ENCODE data around the gene LAMA2.

The LAMA2 gene, protein sequence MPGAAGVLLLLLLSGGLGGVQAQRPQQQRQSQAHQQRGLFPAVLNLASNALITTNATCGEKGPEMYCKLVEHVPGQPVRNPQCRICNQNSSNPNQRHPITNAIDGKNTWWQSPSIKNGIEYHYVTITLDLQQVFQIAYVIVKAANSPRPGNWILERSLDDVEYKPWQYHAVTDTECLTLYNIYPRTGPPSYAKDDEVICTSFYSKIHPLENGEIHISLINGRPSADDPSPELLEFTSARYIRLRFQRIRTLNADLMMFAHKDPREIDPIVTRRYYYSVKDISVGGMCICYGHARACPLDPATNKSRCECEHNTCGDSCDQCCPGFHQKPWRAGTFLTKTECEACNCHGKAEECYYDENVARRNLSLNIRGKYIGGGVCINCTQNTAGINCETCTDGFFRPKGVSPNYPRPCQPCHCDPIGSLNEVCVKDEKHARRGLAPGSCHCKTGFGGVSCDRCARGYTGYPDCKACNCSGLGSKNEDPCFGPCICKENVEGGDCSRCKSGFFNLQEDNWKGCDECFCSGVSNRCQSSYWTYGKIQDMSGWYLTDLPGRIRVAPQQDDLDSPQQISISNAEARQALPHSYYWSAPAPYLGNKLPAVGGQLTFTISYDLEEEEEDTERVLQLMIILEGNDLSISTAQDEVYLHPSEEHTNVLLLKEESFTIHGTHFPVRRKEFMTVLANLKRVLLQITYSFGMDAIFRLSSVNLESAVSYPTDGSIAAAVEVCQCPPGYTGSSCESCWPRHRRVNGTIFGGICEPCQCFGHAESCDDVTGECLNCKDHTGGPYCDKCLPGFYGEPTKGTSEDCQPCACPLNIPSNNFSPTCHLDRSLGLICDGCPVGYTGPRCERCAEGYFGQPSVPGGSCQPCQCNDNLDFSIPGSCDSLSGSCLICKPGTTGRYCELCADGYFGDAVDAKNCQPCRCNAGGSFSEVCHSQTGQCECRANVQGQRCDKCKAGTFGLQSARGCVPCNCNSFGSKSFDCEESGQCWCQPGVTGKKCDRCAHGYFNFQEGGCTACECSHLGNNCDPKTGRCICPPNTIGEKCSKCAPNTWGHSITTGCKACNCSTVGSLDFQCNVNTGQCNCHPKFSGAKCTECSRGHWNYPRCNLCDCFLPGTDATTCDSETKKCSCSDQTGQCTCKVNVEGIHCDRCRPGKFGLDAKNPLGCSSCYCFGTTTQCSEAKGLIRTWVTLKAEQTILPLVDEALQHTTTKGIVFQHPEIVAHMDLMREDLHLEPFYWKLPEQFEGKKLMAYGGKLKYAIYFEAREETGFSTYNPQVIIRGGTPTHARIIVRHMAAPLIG (N-terminal part only)

GRCh38 chr6:128882991-128883611 lies at the start of gene LAMA2:
LAMA2 (plus strand) TSS chr6:128883138; CDS start chr6:128883246, 108 bp downstream.
- no peak for TF ChIP-seq CTCF (IDR thresholded peaks at IDR 0.05; ENCODE audit: extremely low read depth, missing control alignments)
- DNase-seq (ENCODE audit: low spot score) = no peak

DNA sequence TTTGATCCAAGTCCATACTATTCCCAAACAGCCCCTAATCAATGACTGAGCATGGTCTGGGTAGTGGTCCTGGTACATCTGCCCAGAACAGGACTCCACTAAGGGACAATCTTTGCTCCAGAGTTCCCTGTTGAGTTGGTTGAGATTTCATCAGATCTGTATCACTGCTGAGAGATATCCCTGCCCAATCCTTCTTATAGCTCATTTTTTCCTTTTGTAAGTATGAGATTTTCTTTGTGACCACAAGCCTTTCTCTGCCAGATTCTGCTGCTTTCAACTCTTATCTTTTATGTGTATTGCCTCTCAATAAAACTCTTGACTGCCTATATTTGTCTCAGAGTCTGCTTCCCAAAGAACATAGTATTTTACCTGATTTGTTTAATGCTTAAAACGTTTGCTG lies 46.2 kb upstream of the LAMA2 start:
- no peak for TF ChIP-seq CTCF (IDR thresholded peaks at IDR 0.05; ENCODE audit: extremely low read depth, missing control alignments)
- no peak for DNase-seq (ENCODE audit: low spot score)

DNA sequence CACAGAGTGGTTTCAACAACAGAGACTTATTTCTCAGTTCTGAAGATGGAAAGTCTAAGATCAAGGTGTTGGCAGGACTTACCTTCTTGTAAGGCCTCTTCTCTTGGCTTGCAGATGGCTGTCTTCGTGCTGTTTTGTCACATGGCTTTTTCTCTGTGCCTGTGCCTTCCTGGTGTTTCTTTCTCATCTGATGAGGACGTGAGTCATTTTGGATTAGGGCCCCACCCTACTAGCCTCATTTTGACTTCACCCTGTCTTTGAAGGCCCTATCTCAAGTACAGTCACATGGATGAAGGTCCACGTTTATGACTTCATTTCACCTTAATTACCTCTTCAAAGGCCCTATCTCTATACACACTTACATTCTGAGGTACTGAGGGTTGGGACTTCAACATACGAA lies 41.4 kb upstream of the LAMA2 start:
- DNase-seq (ENCODE audit: low spot score) = no peak
- TF ChIP-seq CTCF (IDR thresholded peaks at IDR 0.05; ENCODE audit: extremely low read depth, missing control alignments) = no peak

- no peak for TF ChIP-seq CTCF (IDR thresholded peaks at IDR 0.05; ENCODE audit: extremely low read depth, missing control alignments)
- no peak for DNase-seq (ENCODE audit: low spot score)
These were observed 38.3 kb upstream of the LAMA2 start for GRCh38 chr6:128844598-128844997.

DNA sequence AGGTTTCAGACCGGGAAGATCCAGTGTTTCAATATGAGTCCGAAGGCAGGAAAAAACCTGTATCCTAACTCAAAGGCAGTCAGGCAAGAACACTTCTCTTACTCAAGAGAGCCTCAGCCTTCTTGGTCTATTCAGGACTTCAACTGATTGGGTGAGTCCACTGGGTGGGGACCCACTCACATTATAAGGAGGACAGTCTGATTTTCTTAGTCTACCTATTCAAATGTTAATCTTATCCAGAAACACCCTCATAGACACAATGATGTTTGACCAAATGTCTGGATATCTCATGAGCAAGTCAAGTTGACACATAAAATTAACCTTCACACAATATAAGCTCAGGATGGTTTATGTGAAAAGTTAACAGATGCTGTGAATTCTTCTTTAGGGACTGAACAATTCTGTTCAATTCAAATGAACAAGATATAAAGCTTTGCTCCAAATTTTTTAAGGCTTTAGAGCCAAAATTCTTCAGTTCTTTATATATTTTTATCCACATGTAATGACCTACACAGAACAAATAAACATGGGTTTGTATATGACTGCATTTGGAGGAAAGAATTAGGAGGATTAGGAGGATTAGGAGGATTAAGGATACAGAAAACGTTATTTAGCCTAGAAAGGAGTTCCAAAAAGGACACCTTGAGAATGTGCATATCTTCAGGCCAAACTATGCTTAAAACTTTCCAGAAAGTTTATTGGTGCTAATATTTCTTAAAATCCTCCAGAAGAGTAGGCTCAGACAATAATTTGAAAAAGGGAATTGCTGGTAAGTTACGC lies 35.3 kb upstream of the LAMA2 start:
- no peak for TF ChIP-seq CTCF (IDR thresholded peaks at IDR 0.05; ENCODE audit: extremely low read depth, missing control alignments)
- DNase-seq (ENCODE audit: low spot score) = no peak

GRCh38 chr6:128848212-128848935 lies 34.6 kb upstream of the LAMA2 start:
- no peak for TF ChIP-seq CTCF (IDR thresholded peaks at IDR 0.05; ENCODE audit: extremely low read depth, missing control alignments)
- no peak for DNase-seq (ENCODE audit: low spot score)
